ENCODE results near the gene RHEX. TPM values are rescaled to one million over a fixed set of nuclear protein-coding genes. Genes with fewer than 3 reads are reported as not detected.

RHEX gene
- total and polyA plus RNA-seq, 2 donors (not counting 1 experiment from before 2014, with no cell fraction given) = 1.8 to 12.8 TPM

GRCh38 chr1:206112600-206113301 lies 59.8 kb downstream of the RHEX start:
- Histone ChIP-seq H3K27ac (ENCODE audit: low read length in 2 of 2) (no peak overlapping the region), H3K27me3 (replicated peaks in 1 of 4; ENCODE audit: control extremely low read depth in 1 of 4, control insufficient read depth in 3 of 4, insufficient read depth in 4 of 4, low read length in 3 of 4) (peaks cover 0 to 5% (median 2%) of the 10 kb centered on the region in 4 experiments), H3K36me3 (replicated peaks in 1 of 2; ENCODE audit: control extremely low read depth in 1 of 2, control insufficient read depth in 1 of 2, extremely low read depth in 1 of 2, insufficient read depth in 2 of 2, low read length in 1 of 2) (no peaks in the 10 kb centered on the region), H3K4me3 (ENCODE audit: control extremely low read depth in 1 of 5, extremely low read depth in 1 of 5, insufficient read depth in 1 of 5, low read depth in 2 of 5, low read length in 4 of 5) (no peak overlapping the region), H3K4me2 (replicated peaks; ENCODE audit: low read depth, low read length, poor library complexity, severe bottlenecking) (no peak overlapping the region), H3K79me2 (ENCODE audit: control insufficient read depth, insufficient read depth, low read length) (no peaks in the 10 kb centered on the region), H2AFZ (ENCODE audit: insufficient read depth, low read depth, low read length, poor library complexity, severe bottlenecking) (no peak overlapping the region), H3K4me1 (ENCODE audit: control insufficient read depth in 2 of 2, insufficient read depth in 2 of 2, low read length in 2 of 2) (peaks cover 9% of the 10 kb centered on the region in 2 donors), H3K9me3 (ENCODE audit: control extremely low read depth in 1 of 3, control insufficient read depth in 2 of 3, insufficient read depth in 1 of 3, low read length in 2 of 3) (no peaks in the 10 kb centered on the region), H4K20me1 (ENCODE audit: control insufficient read depth, insufficient read depth, low read length, poor library complexity, severe bottlenecking) (no peaks in the 10 kb centered on the region), H3K9ac (ENCODE audit: low read length) (no peak overlapping the region)
- ChIA-PET POLR2A (no interaction called here), CTCF (interaction anchor here (2.6 to 16.1 kb wide), 3 partner anchors 8 to 128 kb away, joined by 6 to 682 read pairs (median 235); partner anchors contain the start of gene CTSE)
- no peak overlapping the region for H3K27ac Mint-ChIP-seq
- no peaks in the 10 kb centered on the region for H3K9me3 Mint-ChIP-seq (ENCODE audit: insufficient read depth)
- no peak for TF ChIP-seq EZH2 (IDR thresholded peaks at IDR 0.05; ENCODE audit: borderline replicate concordance, insufficient read depth, low read depth, low read length, poor library complexity, severe bottlenecking)
- no peak for TF ChIP-seq CTCF (IDR thresholded peaks at IDR 0.05)
- H3K4me1 Mint-ChIP-seq = peaks cover 14% of the 10 kb centered on the region
- ATAC-seq (ENCODE audit: low read depth) (no peak), DNase-seq (no peak)
- H3K4me3 Mint-ChIP-seq = no peak overlapping the region
- 76% methylated on average over 7 of the region's 9 CpGs for WGBS (ENCODE audit: insufficient coverage)
- H3K27me3 Mint-ChIP-seq = peaks cover 3% of the 10 kb centered on the region
- intact Hi-C loops (cut with micrococcal nuclease) = no loop called here
